ENCODE data around the gene OR6Y1. TPM values are rescaled to one million over a fixed set of nuclear protein-coding genes. Genes with fewer than 3 reads are reported as not detected.

OR6Y1 gene
- total and polyA plus RNA-seq, 2 of the 4 experiments (the other 2 are of a cell fraction) = not detected

- Histone ChIP-seq H3K9me3 (ENCODE audit: control insufficient read depth, insufficient read depth, low read length) (no peaks in the 10 kb centered on the region), H4K91ac (ENCODE audit: insufficient read depth, low read depth, low read length) (no peak overlapping the region), H2AK5ac (ENCODE audit: low read depth, low read length) (no peak overlapping the region), H3K4ac (ENCODE audit: low read depth, low read length) (no peak overlapping the region), H3K27me3 (ENCODE audit: control insufficient read depth, insufficient read depth, low read length) (no peaks in the 10 kb centered on the region), H3K18ac (ENCODE audit: low read depth, low read length) (no peak overlapping the region), H3K56ac (ENCODE audit: extremely low read depth, insufficient read depth, low read length) (no peak overlapping the region), H2BK15ac (ENCODE audit: low read depth, low read length) (no peak overlapping the region), H2BK120ac (ENCODE audit: low read depth, low read length) (no peak overlapping the region), H3K36me3 (ENCODE audit: control insufficient read depth, insufficient read depth, low read length) (no peaks in the 10 kb centered on the region), H4K20me1 (ENCODE audit: insufficient read depth, low read length) (no peaks in the 10 kb centered on the region), H3K4me2 (ENCODE audit: low read depth, low read length) (no peak overlapping the region), H3K4me1 (ENCODE audit: control insufficient read depth, insufficient read depth, low read length) (no peaks in the 10 kb centered on the region), H2BK5ac (ENCODE audit: low read depth, low read length, poor library complexity, severe bottlenecking) (no peak overlapping the region), H2AFZ (replicated peaks; ENCODE audit: low read length, poor library complexity) (no peak overlapping the region), H3K9me1 (ENCODE audit: insufficient read depth, low read length) (no peaks in the 10 kb centered on the region), H3K14ac (replicated peaks; ENCODE audit: low read depth, low read length) (no peak overlapping the region), H3K23ac (ENCODE audit: low read depth, low read length) (no peak overlapping the region), H2BK20ac (ENCODE audit: low read depth, low read length) (no peak overlapping the region), H3K4me3 (ENCODE audit: insufficient read depth, low read depth, low read length) (no peak overlapping the region), H2AK9ac (replicated peaks; ENCODE audit: low read depth, low read length, poor library complexity) (no peak overlapping the region), H3K79me1 (ENCODE audit: low read depth in 1 of 2, low read length in 2 of 2) (no peaks in the 10 kb centered on the region), H3K27ac (ENCODE audit: insufficient read depth, low read length) (no peak overlapping the region), H3K9ac (ENCODE audit: low read depth, low read length) (no peak overlapping the region), H4K8ac (ENCODE audit: low read depth in 2 of 2, low read length in 2 of 2) (no peak overlapping the region), H4K5ac (ENCODE audit: low read depth, low read length) (no peak overlapping the region)
- in situ Hi-C loops (cut with MboI; ENCODE audit: low sequenced_read_pairs) = no loop called here
- dilution Hi-C loops (cut with HindIII; ENCODE audit: low sequenced_read_pairs, unreplicated experiment) = no loop called here
- ChIA-PET CTCF (no interaction called here), POLR2A (ENCODE audit: unreplicated experiment) (no interaction called here)
- BruUV-seq (replicated peaks) = no TSS peak
- ATAC-seq (ENCODE audit: low read depth) (no peak), DNase-seq (peak; percentile 27)
- TF ChIP-seq USF2 (IDR thresholded peaks at IDR 0.05; ENCODE audit: low read depth, low read length) (no peak), CHD1 (IDR thresholded peaks at IDR 0.05; ENCODE audit: low read depth, low read length) (no peak), MAFK (IDR thresholded peaks at IDR 0.05; ENCODE audit: low read depth, low read length) (no peak), SMC3 (IDR thresholded peaks at IDR 0.05; ENCODE audit: low read depth, low read length) (no peak), CTCF (conservative IDR thresholded peaks at IDR 0.05; ENCODE audit: low read depth, low read length) (peak; percentile 41), NFE2L2 (IDR thresholded peaks at IDR 0.05; ENCODE audit: low read depth, low read length) (no peak), RCOR1 (IDR thresholded peaks at IDR 0.05; ENCODE audit: insufficient replicate concordance, low read length) (no peak), BHLHE40 (IDR thresholded peaks at IDR 0.05; ENCODE audit: low read depth, low read length) (no peak)
- intact Hi-C loops (cut with micrococcal nuclease) = loop anchor here (10.0 kb wide), 2 partner anchors 547 to 563 kb away; partner anchors contain the start of gene AIM2
- WGBS, 2 experiments (ENCODE audit: extremely low coverage in 2 of 2, insufficient read length in 1 of 2) = no CpG with 5 or more reads among the region's 2 CpGs
Observed at GRCh38 chr1:158527190-158527815, 26.9 kb downstream of the OR6Y1 start.

All from IMR-90 (cell line).